SU-DHL-6 (cell line): ENCODE results near the gene PNO1.

ENCODE experiments used
- H2AFZ ChIP-seq: fragments of 200-600 bp; sonication (generic); 2 replicates; pipeline ENCODE4 v1.6.1; 2014; ENCODE audit warnings: low read depth, mild to moderate bottlenecking, moderate library complexity, mixed read lengths, antibody characterized with exemption, low read length; ENCODE audit not compliant: severe bottlenecking
- H3F3A ChIP-seq: fragments of 200-600 bp; shearing (Covaris generic); 2 replicates; pipeline ENCODE4 v1.6.0; 2016; ENCODE audit warnings: antibody characterized with exemption, mild to moderate bottlenecking; ENCODE audit not compliant: insufficient read depth
- H3K27ac ChIP-seq: fragments of 200-600 bp; sonication (generic); 2 replicates; pipeline ENCODE4 v1.5.1; 2016; ENCODE audit warnings: low read depth, mild to moderate bottlenecking, low read length, moderate library complexity, mixed read lengths
- H3K27me3 ChIP-seq: fragments of 200-600 bp; sonication (generic), shearing (Covaris generic); 2 replicates; pipeline ENCODE4 v1.6.0; 2014; ENCODE audit warnings: mild to moderate bottlenecking, low read length
- H3K36me3 ChIP-seq: fragments of 200-600 bp; sonication (generic); 2 replicates; pipeline ENCODE4 v1.6.1; 2014; ENCODE audit warnings: mild to moderate bottlenecking, low read length, mixed read lengths
- H3K4me2 ChIP-seq: fragments of 300-600, 200-600 bp; shearing (Covaris generic), sonication (generic); 2 replicates; pipeline ENCODE4 v1.6.0; 2014; ENCODE audit warnings: low read length, low read depth, mild to moderate bottlenecking; ENCODE audit not compliant: poor library complexity, severe bottlenecking
- H3K4me3 ChIP-seq: fragments of 200-600 bp; sonication (generic); 2 replicates; pipeline ENCODE4 v1.5.1; 2014; ENCODE audit warnings: antibody characterized with exemption, low read length, mild to moderate bottlenecking, mixed read lengths; ENCODE audit not compliant: insufficient read depth, poor library complexity, severe bottlenecking
- H3K79me2 ChIP-seq: fragments of 200-600 bp; sonication (generic); 2 replicates; pipeline ENCODE4 v1.6.1; 2014; ENCODE audit warnings: mild to moderate bottlenecking, low read length, moderate library complexity; ENCODE audit not compliant: insufficient read depth
- H3K9ac ChIP-seq: fragments of 200-600 bp; sonication (generic); 2 replicates; pipeline ENCODE4 v1.7.0; 2014; ENCODE audit warnings: mild to moderate bottlenecking, low read length
- H3K9me2 ChIP-seq: fragments of 200-600 bp; sonication (generic); replicated peaks from 2 replicates; pipeline ENCODE4 v1.6.1; 2014; ENCODE audit warnings: low read length; ENCODE audit not compliant: insufficient read depth
- H3K9me3 ChIP-seq: fragments of 200-600 bp; sonication (generic); 2 replicates; pipeline ENCODE4 v1.6.1; 2014; ENCODE audit warnings: low read length, mixed read lengths; ENCODE audit not compliant: insufficient read depth
- H4K20me1 ChIP-seq: fragments of 200-600 bp; sonication (generic); 2 replicates; pipeline ENCODE4 v1.6.1; 2014; ENCODE audit warnings: low read depth, mild to moderate bottlenecking, antibody characterized with exemption, low read length, moderate library complexity, mixed read lengths
- EZH2phosphoT487 ChIP-seq: fragments of 200-600 bp; sonication (generic), shearing (Covaris generic); conservative IDR thresholded peaks from 2 replicates; pipeline ENCODE4 v1.6.1; 2018; ENCODE audit warnings: mild to moderate bottlenecking, antibody characterized with exemption, low read length, moderate library complexity, mixed read lengths
- TF ChIP-seq, protein P1 (sequence below): fragments of 200-600 bp; sonication (generic); IDR thresholded peaks from one replicate; pipeline ENCODE4 v1.5.1; 2017; ENCODE audit warnings: antibody characterized with exemption, mild to moderate bottlenecking, low read length, moderate library complexity; ENCODE audit not compliant: insufficient read depth, poor library complexity, severe bottlenecking

The PNO1 gene

DNA sequence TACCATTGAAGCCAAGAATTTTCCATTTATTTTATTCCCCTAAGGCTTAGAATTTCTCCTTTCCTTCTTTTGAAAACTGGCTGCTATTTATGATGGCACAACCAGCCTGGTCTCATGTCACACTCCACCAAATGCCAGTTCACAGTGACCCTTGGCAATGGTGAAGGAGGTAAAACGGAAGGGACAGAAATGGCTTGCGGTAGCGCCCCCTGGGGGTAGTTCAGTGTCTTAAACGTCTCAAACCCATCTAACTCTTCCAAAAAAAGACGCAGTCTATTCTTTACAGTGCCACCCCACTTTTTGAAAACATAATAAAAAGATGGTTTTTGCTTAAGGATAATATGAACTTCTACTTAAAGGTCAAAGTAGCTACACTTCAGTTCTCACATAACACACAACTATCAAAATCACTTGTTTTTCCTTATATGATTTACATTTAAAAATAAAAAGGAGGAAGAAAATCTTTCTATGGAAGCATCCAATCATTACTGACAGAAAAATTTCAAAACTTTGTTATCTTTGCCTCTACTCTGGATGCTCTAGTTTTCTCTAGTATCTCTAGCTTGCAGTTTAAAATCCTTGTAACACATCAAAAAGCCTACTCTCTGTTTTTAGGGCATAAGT lies 28.0 kb downstream of the PNO1 start:
- H3K27me3 ChIP-seq: no peaks in the 10 kb centered on the region
- no peak overlapping the region for H3K4me2 ChIP-seq
- no peaks in the 10 kb centered on the region for H3K9me2 ChIP-seq
- peaks cover 65% of the 10 kb centered on the region for H3K79me2 ChIP-seq
- no peak overlapping the region for H2AFZ ChIP-seq
- no peaks in the 10 kb centered on the region for H3K9me3 ChIP-seq
- H4K20me1 ChIP-seq: 0 out of 2 replicates have a peak, but pooled peaks cover 6% of the 10 kb centered on the region
- H3K4me3 ChIP-seq: no peak overlapping the region
- peaks cover 36% of the 10 kb centered on the region for H3K36me3 ChIP-seq
- H3K9ac ChIP-seq: no peak overlapping the region
- H3K27ac ChIP-seq: no peak overlapping the region
- peaks cover 31% of the 10 kb centered on the region; the same call in 1 of the 2 replicates for H3F3A ChIP-seq
- TF ChIP-seq, protein P1, sequence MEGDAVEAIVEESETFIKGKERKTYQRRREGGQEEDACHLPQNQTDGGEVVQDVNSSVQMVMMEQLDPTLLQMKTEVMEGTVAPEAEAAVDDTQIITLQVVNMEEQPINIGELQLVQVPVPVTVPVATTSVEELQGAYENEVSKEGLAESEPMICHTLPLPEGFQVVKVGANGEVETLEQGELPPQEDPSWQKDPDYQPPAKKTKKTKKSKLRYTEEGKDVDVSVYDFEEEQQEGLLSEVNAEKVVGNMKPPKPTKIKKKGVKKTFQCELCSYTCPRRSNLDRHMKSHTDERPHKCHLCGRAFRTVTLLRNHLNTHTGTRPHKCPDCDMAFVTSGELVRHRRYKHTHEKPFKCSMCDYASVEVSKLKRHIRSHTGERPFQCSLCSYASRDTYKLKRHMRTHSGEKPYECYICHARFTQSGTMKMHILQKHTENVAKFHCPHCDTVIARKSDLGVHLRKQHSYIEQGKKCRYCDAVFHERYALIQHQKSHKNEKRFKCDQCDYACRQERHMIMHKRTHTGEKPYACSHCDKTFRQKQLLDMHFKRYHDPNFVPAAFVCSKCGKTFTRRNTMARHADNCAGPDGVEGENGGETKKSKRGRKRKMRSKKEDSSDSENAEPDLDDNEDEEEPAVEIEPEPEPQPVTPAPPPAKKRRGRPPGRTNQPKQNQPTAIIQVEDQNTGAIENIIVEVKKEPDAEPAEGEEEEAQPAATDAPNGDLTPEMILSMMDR: peak; percentile 92
- TF ChIP-seq EZH2phosphoT487: no peak

DNA sequence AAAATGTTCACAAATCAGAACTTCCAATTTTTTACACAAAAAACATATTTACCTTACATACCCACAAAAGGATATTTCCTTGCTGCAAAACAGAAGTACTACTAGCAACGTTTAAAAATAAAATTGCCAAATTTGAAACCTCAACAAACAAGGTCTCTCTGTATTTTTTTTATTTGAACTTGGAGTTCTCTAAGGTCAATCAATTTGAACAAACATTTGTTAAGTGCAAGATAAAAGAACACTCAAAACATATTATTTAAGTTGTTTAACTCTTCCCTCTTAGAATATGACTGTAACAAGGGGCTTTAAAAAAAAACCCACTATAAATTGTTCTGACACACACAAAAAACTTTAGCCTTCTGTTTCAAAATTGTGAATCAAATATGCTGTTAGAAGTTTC lies 29.6 kb downstream of the PNO1 start:
- Histone ChIP-seq H3F3A (peaks cover 26% of the 10 kb centered on the region; the same call in 1 of the 2 replicates), H3K9ac (no peak overlapping the region), H3K4me3 (no peak overlapping the region), H3K9me3 (no peaks in the 10 kb centered on the region), H3K36me3 (peaks cover 30% of the 10 kb centered on the region), H4K20me1 (0 out of 2 replicates have a peak, but pooled peaks cover 6% of the 10 kb centered on the region), H3K9me2 (no peaks in the 10 kb centered on the region), H3K27me3 (no peaks in the 10 kb centered on the region), H2AFZ (no peak overlapping the region), H3K27ac (no peak overlapping the region), H3K79me2 (peaks cover 79% of the 10 kb centered on the region), H3K4me2 (no peak overlapping the region)
- TF ChIP-seq EZH2phosphoT487: no peak
- TF ChIP-seq, protein P1: no peak

DNA sequence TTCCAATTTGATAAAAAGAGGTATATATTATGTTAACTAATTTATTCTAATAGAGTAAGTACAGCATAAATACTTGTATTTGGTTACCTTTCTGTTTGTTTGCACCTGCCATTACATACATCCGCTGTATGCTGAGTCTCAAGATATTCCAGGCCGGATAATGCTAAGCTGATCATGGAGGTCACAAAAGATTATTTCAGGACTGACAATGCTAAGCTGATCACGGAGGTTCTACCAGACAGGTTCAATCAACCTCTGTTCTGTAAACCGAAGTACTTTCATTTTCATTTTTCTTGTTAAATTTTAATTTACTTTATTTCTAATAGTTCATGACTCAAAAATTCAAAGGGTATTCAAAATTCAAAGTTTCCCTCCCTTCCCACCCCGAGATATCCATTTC lies 31.1 kb downstream of the PNO1 start:
- Histone ChIP-seq H3K9me2 (no peaks in the 10 kb centered on the region), H3K4me2 (no peak overlapping the region), H3K9me3 (no peaks in the 10 kb centered on the region), H3K27ac (no peak overlapping the region), H4K20me1 (peaks cover 20% of the 10 kb centered on the region), H3K36me3 (peaks cover 18% of the 10 kb centered on the region), H3K4me3 (no peak overlapping the region), H2AFZ (no peak overlapping the region), H3F3A (peaks cover 28% of the 10 kb centered on the region; the same call in 1 of the 2 replicates), H3K9ac (no peak overlapping the region), H3K27me3 (no peaks in the 10 kb centered on the region), H3K79me2 (peaks cover 84% of the 10 kb centered on the region)
- TF ChIP-seq EZH2phosphoT487: no peak
- TF ChIP-seq, protein P1: no peak
